Esophagus squamous epithelium (tissue), 5 donors: ENCODE data around the gene KL. TPM values are rescaled to one million over a fixed set of nuclear protein-coding genes. Genes with fewer than 3 reads are reported as not detected.

Experiments
- DNase-seq: peaks from one replicate; lab custom pipeline; 2025; lab: John Stamatoyannopoulos, UW
- H3K27ac ChIP-seq, 4 donors: fragments of 200-600 bp; sonication (generic); one replicate each; pipeline ENCODE4 v1.5.1; 2016 to 2019; ENCODE audit warnings: mild to moderate bottlenecking in 1 of 4
- H3K27me3 ChIP-seq, 4 donors: fragments of 200-600 bp; sonication (generic); 1 replicate in 3 of 4; 2 replicates in 1 of 4; pipeline versions ENCODE4 v1.5.1 to v1.6.0; 2017 to 2021; ENCODE audit warnings: antibody characterized with exemption in 1 of 4
- H3K36me3 ChIP-seq, 3 donors: fragments of 200-600 bp; sonication (generic); one replicate each; pipeline ENCODE4 v1.5.1; 2016 to 2019
- H3K4me1 ChIP-seq, 3 donors: fragments of 200-600 bp; sonication (generic); one replicate each; pipeline ENCODE4 v1.5.1; 2017 to 2019
- H3K4me3 ChIP-seq, 4 donors: fragments of 200-600 bp; sonication (generic); 1 replicate in 3 of 4; 2 replicates in 1 of 4; pipeline ENCODE4 v1.5.1; 2016 to 2019; ENCODE audit warnings: mild to moderate bottlenecking in 2 of 4, moderate library complexity in 1 of 4
- H3K9me3 ChIP-seq, 3 donors: fragments of 200-600 bp; sonication (generic); one replicate each; pipeline ENCODE4 v1.5.1; 2016 to 2019
- POLR2A ChIP-seq, 4 donors: fragments of 450-650 bp; IDR thresholded peaks; one replicate each; pipeline ENCODE4 v1.6.1; 2017; ENCODE audit warnings: antibody characterized with exemption in 4 of 4, mild to moderate bottlenecking in 4 of 4, moderate library complexity in 3 of 4
- WGBS, 2 donors: methylation state at CpG; one replicate each; pipeline ENCODE4 v1.1.5; 2018; 5-methylcytosine and 5-hydroxymethylcytosine counted together
- intact Hi-C: fragments of 100-400 bp; cut with DNase I; formaldehyde crosslinking; loops from one replicate; pipeline ENCODE4 v1.15.0; 2022
- total RNA-seq, 4 donors: library from RNA; depleted of rRNA; stranded (reverse); fragments of >200 nt; gene quantifications; one replicate each; pipeline ENCODE4 v1.1.0, GENCODE V29; 2016
- TF ChIP-seq, protein P1 (sequence below), 6 experiments: fragments of 450-650 bp in 4 of 6; fragments of 200-600 bp in 2 of 6; sonication (generic) in 2 of 6; IDR thresholded peaks; one replicate each; pipeline ENCODE4 v1.5.1; 2016 to 2019; ENCODE audit warnings: antibody characterized with exemption in 6 of 6, mild to moderate bottlenecking in 4 of 6, moderate library complexity in 4 of 6
- donor health status: DM: yes; HTN: yes; CAD: no.

The KL gene
- total RNA-seq, 4 donors from 2014 or later, result 0.11 to 1.1 (median 0.82) TPM

GRCh38 chr13:33087091-33087490, 70.9 kb downstream of the KL start:
- no peaks in the 10 kb centered on the region for H3K36me3 ChIP-seq
- H3K4me3 ChIP-seq, result no peak overlapping the region
- intact Hi-C loops, result no loop called here
- H3K27me3 ChIP-seq, result no peaks in the 10 kb centered on the region
- TF ChIP-seq POLR2A (IDR thresholded peaks at IDR 0.05), result no peak
- TF ChIP-seq, protein P1, sequence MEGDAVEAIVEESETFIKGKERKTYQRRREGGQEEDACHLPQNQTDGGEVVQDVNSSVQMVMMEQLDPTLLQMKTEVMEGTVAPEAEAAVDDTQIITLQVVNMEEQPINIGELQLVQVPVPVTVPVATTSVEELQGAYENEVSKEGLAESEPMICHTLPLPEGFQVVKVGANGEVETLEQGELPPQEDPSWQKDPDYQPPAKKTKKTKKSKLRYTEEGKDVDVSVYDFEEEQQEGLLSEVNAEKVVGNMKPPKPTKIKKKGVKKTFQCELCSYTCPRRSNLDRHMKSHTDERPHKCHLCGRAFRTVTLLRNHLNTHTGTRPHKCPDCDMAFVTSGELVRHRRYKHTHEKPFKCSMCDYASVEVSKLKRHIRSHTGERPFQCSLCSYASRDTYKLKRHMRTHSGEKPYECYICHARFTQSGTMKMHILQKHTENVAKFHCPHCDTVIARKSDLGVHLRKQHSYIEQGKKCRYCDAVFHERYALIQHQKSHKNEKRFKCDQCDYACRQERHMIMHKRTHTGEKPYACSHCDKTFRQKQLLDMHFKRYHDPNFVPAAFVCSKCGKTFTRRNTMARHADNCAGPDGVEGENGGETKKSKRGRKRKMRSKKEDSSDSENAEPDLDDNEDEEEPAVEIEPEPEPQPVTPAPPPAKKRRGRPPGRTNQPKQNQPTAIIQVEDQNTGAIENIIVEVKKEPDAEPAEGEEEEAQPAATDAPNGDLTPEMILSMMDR (IDR thresholded peaks at IDR 0.05), result no peak
- H3K27ac ChIP-seq, result no peak overlapping the region
- no peaks in the 10 kb centered on the region for H3K4me1 ChIP-seq
- no peak for DNase-seq
- no peaks in the 10 kb centered on the region for H3K9me3 ChIP-seq
- 84 to 90% methylated on average over 7 to 8 of the region's 9 CpGs for WGBS, 2 donors

DNA sequence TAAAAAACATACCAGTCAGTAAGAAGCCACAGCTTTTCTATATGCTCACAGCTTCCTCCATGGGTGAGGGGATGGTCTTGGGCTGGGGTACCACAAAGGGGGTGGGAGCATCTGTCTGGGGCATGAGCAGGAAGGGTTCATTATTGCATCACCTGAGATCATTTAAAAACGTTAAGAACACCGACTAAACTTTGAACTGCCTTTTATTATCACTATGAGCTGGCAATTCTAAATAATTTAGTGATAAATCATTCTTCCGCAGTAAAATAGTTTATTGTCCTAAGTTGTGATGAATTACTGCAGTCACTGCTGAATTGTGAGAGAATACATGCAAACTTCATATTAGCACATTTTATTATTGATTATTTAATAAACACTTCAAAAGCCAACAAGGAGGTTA, 71.6 kb downstream of the KL start:
- intact Hi-C loops, result no loop called here
- TF ChIP-seq POLR2A (IDR thresholded peaks at IDR 0.05), result no peak
- TF ChIP-seq, protein P1 (IDR thresholded peaks at IDR 0.05), result no peak
- H3K27ac ChIP-seq, result no peak overlapping the region
- no peaks in the 10 kb centered on the region for H3K36me3 ChIP-seq
- H3K27me3 ChIP-seq, result no peaks in the 10 kb centered on the region
- DNase-seq, result no peak
- no peaks in the 10 kb centered on the region for H3K9me3 ChIP-seq
- H3K4me3 ChIP-seq, result no peak overlapping the region
- 41 to 42% methylated on average over 3 of the region's 3 CpGs for WGBS, 2 donors
- no peaks in the 10 kb centered on the region for H3K4me1 ChIP-seq

DNA sequence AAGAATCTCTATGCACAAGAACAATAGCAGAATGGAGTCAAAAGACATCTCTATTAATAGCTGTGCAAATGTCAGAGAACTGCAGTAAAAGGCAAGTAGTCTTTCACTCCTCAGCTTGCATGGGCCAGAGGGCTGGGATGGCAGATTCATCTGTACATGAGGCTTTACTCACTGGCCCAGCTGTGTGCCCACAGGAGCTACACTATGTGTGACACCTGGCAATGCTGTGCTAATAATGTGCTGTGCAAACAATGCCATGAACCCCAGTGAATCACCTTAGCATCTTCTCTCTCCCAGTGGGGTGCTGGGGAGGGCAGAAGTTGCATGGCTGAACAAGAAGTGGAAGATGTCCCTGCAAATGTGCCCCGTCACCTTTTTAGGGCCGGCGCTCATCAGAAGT, 73.1 kb downstream of the KL start:
- Histone ChIP-seq H3K27me3 (no peaks in the 10 kb centered on the region), H3K4me3 (no peak overlapping the region), H3K27ac (no peak overlapping the region), H3K36me3 (no peaks in the 10 kb centered on the region), H3K9me3 (no peaks in the 10 kb centered on the region), H3K4me1 (no peaks in the 10 kb centered on the region)
- intact Hi-C loops, result no loop called here
- 98 to 100% methylated on average over 3 of the region's 3 CpGs for whole genome bisulfite sequencing, 2 donors
- TF ChIP-seq, protein P1 (IDR thresholded peaks at IDR 0.05), result no peak
- no peak for TF ChIP-seq POLR2A (IDR thresholded peaks at IDR 0.05)
- DNase-seq, result no peak

DNA sequence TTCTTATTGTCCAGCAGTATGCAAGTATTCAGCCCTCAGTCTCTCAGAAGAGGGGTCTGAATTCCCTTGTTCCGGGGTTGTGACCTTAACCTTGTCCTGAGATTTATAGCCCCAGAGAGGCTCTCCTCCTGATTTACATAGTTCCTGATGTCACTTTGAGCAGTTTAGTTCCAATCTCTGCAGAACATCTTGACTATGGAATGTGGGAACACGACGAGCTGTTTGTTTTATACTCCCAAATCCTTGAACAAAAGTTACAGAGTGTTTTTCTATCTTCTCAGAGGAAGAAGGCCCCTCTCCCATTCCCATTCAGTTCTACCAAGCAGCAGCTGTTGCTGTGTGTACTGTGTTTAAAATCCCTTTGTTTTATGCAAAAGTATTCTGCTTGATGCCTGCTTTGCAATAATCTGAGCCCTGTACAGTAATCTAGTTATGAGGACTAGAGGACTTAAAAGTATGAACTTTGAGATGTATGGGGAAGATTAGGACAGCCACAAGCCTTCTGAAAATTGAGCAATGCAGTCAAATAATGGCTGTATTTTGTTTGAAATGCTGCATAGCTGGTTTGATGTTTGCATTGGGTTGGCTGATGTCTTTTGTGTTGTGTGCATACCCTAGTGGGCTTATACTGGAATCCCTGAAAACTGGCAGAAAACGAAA, 74.7 kb downstream of the KL start:
- Histone ChIP-seq H3K27ac (no peak overlapping the region), H3K4me3 (no peak overlapping the region), H3K9me3 (no peaks in the 10 kb centered on the region), H3K27me3 (no peaks in the 10 kb centered on the region), H3K36me3 (no peaks in the 10 kb centered on the region), H3K4me1 (no peaks in the 10 kb centered on the region)
- DNase-seq, result no peak
- 53 to 63% methylated on average over 4 of the region's 4 CpGs for whole genome bisulfite sequencing, 2 donors
- TF ChIP-seq POLR2A (IDR thresholded peaks at IDR 0.05), result no peak
- TF ChIP-seq, protein P1 (IDR thresholded peaks at IDR 0.05), result no peak
- intact Hi-C loops, result no loop called here

DNA sequence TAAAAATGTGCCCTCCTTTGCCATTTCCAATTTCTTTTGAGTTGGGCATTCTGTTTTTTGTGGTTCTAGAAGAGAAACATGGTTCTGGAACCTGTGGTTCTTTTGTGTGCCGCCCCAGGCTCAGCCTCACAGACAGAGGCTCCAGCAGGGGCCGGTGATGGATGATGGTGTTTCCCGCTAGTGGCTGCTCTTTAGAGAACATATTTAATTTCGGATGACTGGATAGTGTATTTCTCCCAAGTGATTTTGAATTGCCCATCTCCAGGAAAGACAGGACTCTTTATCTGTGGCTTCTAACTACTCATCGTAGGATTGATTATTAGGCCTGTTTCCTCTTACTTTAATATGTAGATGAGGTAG, 75.2 kb downstream of the KL start:
- Histone ChIP-seq H3K4me1 (no peaks in the 10 kb centered on the region), H3K27ac (no peak overlapping the region), H3K9me3 (no peaks in the 10 kb centered on the region), H3K27me3 (no peaks in the 10 kb centered on the region), H3K4me3 (no peak overlapping the region), H3K36me3 (no peaks in the 10 kb centered on the region)
- WGBS, 2 donors, result 96% methylated on average over 3 to 5 of the region's 5 CpGs
- TF ChIP-seq POLR2A (IDR thresholded peaks at IDR 0.05), result no peak
- TF ChIP-seq, protein P1 (IDR thresholded peaks at IDR 0.05), result no peak
- DNase-seq, result no peak
- intact Hi-C loops, result no loop called here
